Uterus (tissue), 4 donors: ENCODE results near the gene BAZ1B. TPM values are rescaled to one million over a fixed set of nuclear protein-coding genes. Genes with fewer than 3 reads are reported as not detected.

ENCODE experiments used
- DNase-seq, 2 donors: peaks; one replicate each; pipeline ENCODE4 v3.0.0-alpha.2; 2019 to 2020
- H3K27ac ChIP-seq, 2 donors: fragments of 200-600 bp; sonication (generic); 1 replicate in 1 of 2; 2 replicates in 1 of 2; pipeline ENCODE4 v1.5.1; 2016 to 2018
- H3K27me3 ChIP-seq, 2 donors: fragments of 200-600 bp; sonication (generic); one replicate each; pipeline ENCODE4 v1.5.1; 2018 to 2019; ENCODE audit warnings: control low read depth in 1 of 2
- H3K36me3 ChIP-seq, 2 donors: fragments of 200-600 bp; sonication (generic); one replicate each; pipeline ENCODE4 v1.5.1; 2019; ENCODE audit warnings: control low read depth in 1 of 2
- H3K4me1 ChIP-seq, 2 donors: fragments of 200-600 bp; sonication (generic); one replicate each; pipeline ENCODE4 v1.5.1; 2018 to 2019; ENCODE audit warnings: control low read depth in 1 of 2
- H3K4me3 ChIP-seq, 2 donors: fragments of 200-600 bp; sonication (generic); 1 replicate in 1 of 2; 2 replicates in 1 of 2; pipeline ENCODE4 v1.5.1; 2018 to 2019; ENCODE audit warnings: mild to moderate bottlenecking in 1 of 2
- H3K9me3 ChIP-seq, 2 donors: fragments of 200-600 bp; sonication (generic); one replicate each; pipeline ENCODE4 v1.5.1; 2019; ENCODE audit warnings: control low read depth in 1 of 2
- POLR2A ChIP-seq, 2 donors: fragments of 450-650 bp; IDR thresholded peaks; one replicate each; pipeline ENCODE4 v1.6.1; 2016; ENCODE audit warnings: antibody characterized with exemption in 2 of 2, mild to moderate bottlenecking in 1 of 2, moderate library complexity in 1 of 2
- intact Hi-C: fragments of 100-400 bp; cut with DNase I; formaldehyde crosslinking; loops from one replicate; pipeline ENCODE4 v1.15.1; 2023; ENCODE audit warnings: low total_unique reads
- total RNA-seq, 4 donors: library from RNA; depleted of rRNA in 3 of 4; stranded (reverse); fragments of >200 nt in 3 of 4; gene quantifications; one replicate each; pipeline versions ENCODE4 v1.1.0 to v1.2.4, GENCODE V29; 2014 to 2023
- TF ChIP-seq, protein P1 (sequence below), 4 experiments: fragments of 200-600 bp in 2 of 4; fragments of 450-650 bp in 2 of 4; sonication (generic) in 2 of 4; IDR thresholded peaks; one replicate each; pipeline ENCODE4 v1.5.1; 2016 to 2019; ENCODE audit warnings: antibody characterized with exemption in 4 of 4, mild to moderate bottlenecking in 2 of 4, moderate library complexity in 1 of 4
- donor health status: DM: yes; HTN: yes; CAD: no.

Gene BAZ1B
- total RNA-seq, 4 donors from 2014 or later, result 29.5 to 79.5 (median 59.8) TPM

DNA sequence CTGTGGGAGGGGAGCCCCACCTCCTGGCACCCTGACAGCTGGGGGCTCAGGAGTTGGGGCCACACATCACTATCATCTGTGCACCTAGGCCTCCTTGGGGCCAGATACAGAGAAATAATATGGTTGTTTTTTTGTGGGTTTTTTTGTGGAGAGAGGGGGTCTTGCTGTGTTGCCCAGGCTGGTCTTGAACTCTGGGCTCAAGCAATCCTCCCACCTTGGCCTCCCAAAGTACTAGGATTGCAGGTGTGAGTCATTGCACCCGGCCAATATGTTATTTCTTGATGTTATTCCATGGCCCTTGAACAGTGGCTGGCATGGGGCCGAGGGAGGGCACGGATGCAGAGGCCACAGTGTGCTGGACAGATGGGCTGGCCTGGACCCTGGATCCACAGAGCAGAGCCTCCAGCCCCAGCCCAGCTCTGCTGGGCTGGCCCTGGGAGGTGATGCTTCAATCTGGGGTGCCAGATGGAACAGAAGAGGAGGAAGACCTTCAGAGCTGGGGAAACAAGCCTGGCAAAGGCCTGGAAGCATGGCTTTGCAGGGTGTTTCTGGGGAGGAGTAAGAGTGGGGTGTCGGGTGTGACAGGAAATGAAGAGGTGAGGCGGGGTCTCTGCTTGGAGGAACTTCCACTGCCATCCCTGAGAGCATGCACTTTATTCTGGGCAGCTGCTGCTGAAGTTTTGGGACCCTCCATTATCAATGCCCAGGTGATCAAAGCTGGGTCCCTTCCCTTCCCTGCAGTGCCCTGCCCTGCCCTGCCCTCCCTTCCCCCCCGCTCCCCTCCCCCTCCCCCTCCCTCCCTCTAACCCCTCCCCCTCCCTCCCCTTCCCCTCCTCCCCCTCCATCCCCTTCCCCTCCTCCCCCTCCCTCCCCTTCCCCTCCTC lies 92.2 kb downstream of the BAZ1B start:
- Histone ChIP-seq H3K27ac (no peak overlapping the region), H3K9me3 (peaks cover 0 to 6% of the 10 kb centered on the region in 2 donors), H3K4me3 (no peak overlapping the region), H3K36me3 (no peaks in the 10 kb centered on the region), H3K27me3 (peaks cover 0 to 6% of the 10 kb centered on the region in 2 donors), H3K4me1 (peaks cover 0 to 7% of the 10 kb centered on the region in 2 donors)
- no peak for TF ChIP-seq POLR2A (IDR thresholded peaks at IDR 0.05)
- DNase-seq, result no peak
- intact Hi-C loops, result no loop called here

DNA sequence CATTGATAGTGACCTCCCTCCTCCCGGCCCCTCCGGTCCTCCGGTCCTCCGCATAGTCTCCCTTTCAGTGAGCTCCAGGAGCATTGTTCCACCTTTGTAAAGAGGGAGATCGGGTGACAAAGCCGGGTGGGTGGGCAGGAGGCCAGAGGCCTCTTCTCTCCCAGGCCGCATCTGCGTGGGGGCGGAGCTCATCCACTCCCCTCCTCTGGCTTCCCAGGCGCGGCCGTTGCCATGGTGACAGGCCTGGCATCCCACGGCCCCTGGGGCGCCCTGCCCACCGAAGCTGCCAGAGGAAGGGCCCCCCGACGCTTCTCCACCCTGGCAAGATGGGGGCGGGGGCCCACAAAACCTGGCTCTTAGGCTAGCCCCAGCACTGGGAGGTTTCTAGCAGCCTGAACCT lies 92.9 kb downstream of the BAZ1B start:
- Histone ChIP-seq H3K27ac (no peak overlapping the region), H3K27me3 (peaks cover 0 to 6% of the 10 kb centered on the region in 2 donors), H3K36me3 (no peaks in the 10 kb centered on the region), H3K4me1 (peaks cover 0 to 8% of the 10 kb centered on the region in 2 donors), H3K9me3 (peaks cover 0 to 6% of the 10 kb centered on the region in 2 donors), H3K4me3 (no peak overlapping the region)
- intact Hi-C loops, result no loop called here
- TF ChIP-seq, protein P1, sequence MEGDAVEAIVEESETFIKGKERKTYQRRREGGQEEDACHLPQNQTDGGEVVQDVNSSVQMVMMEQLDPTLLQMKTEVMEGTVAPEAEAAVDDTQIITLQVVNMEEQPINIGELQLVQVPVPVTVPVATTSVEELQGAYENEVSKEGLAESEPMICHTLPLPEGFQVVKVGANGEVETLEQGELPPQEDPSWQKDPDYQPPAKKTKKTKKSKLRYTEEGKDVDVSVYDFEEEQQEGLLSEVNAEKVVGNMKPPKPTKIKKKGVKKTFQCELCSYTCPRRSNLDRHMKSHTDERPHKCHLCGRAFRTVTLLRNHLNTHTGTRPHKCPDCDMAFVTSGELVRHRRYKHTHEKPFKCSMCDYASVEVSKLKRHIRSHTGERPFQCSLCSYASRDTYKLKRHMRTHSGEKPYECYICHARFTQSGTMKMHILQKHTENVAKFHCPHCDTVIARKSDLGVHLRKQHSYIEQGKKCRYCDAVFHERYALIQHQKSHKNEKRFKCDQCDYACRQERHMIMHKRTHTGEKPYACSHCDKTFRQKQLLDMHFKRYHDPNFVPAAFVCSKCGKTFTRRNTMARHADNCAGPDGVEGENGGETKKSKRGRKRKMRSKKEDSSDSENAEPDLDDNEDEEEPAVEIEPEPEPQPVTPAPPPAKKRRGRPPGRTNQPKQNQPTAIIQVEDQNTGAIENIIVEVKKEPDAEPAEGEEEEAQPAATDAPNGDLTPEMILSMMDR (IDR thresholded peaks at IDR 0.05), result no peak
- no peak for TF ChIP-seq POLR2A (IDR thresholded peaks at IDR 0.05)
- DNase-seq, result no peak

DNA sequence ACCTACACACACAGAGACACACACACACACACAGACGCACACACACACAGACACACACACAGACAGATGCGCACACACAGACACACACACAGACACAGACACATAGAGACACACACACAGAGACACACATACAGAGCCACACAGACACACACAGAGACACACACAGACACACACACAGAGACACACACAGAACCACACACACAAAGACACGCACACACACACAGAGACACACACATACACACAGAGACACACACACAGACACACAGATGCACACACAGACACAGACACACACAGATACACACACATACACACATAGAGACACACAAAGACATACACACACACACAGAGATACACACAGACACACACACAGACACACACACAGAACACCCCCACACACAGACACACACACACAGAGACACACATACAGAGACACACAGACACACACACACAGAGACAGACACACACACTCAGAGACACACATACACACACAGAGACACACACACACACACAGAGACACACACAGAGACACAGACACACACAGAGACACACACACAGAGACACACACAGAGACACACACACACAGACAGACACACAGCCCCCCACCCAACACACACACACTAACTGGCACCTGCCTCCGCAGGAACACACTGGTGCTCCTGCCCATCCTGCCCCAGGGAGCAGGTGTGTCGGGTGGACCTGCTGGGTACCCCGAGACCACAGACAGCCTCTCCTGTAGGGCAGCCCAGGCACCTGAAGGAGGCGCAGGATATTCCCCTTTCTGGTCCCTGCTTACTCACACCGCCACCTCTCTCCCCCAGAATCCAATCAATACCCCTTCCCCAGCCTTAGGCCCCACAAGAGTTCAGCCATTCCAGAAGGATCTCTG lies 93.9 kb downstream of the BAZ1B start:
- no peak for DNase-seq
- Histone ChIP-seq H3K27me3 (peaks cover 0 to 6% of the 10 kb centered on the region in 2 donors), H3K36me3 (no peaks in the 10 kb centered on the region), H3K4me3 (no peak overlapping the region), H3K4me1 (peaks cover 0 to 10% of the 10 kb centered on the region in 2 donors), H3K27ac (no peak overlapping the region), H3K9me3 (peaks cover 0 to 1% of the 10 kb centered on the region in 2 donors)
- no peak for TF ChIP-seq POLR2A (IDR thresholded peaks at IDR 0.05)
- TF ChIP-seq, protein P1 (IDR thresholded peaks at IDR 0.05), result no peak
- intact Hi-C loops, result no loop called here

DNA sequence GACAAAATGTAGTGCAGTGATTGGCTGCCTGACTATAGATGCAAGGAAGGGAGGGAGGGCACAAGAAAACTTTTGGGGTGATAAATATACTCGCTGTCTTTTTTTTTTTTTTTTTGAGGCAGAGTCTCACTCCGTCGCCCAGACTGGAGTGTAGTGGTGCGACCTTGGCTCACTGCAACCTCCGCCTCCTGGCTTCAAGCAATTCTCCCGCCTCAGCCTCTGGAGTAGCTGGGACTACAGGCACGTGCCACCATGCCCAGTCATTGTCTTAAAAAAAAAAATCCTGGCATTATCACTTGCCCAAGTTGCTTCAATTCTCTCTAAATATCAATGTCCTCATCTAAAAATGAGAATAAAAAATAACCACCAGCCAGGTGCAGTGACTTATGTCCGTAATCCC lies 96.1 kb downstream of the BAZ1B start:
- peaks cover 0 to 10% of the 10 kb centered on the region in 2 donors for H3K4me1 ChIP-seq
- H3K36me3 ChIP-seq, result no peaks in the 10 kb centered on the region
- no peaks in the 10 kb centered on the region for H3K9me3 ChIP-seq
- intact Hi-C loops, result no loop called here
- no peak overlapping the region for H3K4me3 ChIP-seq
- no peak overlapping the region for H3K27ac ChIP-seq
- no peak for TF ChIP-seq POLR2A (IDR thresholded peaks at IDR 0.05)
- TF ChIP-seq, protein P1 (IDR thresholded peaks at IDR 0.05), result no peak
- DNase-seq, result no peak
- peaks cover 0 to 4% of the 10 kb centered on the region in 2 donors for H3K27me3 ChIP-seq

DNA sequence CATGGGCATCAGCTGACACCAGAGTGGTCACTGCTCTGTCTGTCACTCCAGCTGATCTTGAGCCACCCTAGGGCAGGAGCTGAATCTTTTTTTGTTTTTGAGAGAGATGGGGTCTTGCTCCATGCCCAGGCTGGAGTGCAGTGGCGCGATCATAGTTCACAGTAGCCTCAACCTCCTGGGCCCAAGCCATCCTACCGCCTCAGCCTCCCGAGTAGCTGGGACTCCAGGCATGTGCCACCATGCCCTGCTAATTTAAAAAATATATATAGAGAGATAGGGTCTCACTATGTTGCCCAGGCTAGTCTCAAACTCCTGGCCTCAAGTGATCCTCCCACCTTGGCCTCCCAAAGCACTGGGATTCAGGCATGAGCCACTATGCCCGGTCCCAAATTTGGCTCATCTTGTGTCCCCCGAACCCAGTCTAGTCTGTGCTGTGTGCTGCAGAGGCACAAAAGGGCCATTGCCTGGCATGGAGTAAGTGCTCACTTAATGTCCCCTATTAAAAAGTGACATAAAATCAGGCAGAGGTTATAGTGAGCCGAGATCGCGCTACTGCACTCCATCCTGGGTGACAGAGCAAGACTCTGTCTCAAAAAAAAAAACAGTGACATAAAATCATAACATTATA lies 96.6 kb downstream of the BAZ1B start:
- Histone ChIP-seq H3K27me3 (peaks cover 0 to 4% of the 10 kb centered on the region in 2 donors), H3K9me3 (no peaks in the 10 kb centered on the region), H3K4me3 (no peak overlapping the region), H3K4me1 (peaks cover 0 to 10% of the 10 kb centered on the region in 2 donors), H3K36me3 (no peaks in the 10 kb centered on the region), H3K27ac (no peak overlapping the region)
- TF ChIP-seq, protein P1 (IDR thresholded peaks at IDR 0.05), result no peak
- no peak for TF ChIP-seq POLR2A (IDR thresholded peaks at IDR 0.05)
- intact Hi-C loops, result no loop called here
- DNase-seq, result no peak
